ENCODE data around the gene TNFRSF19. TPM values are rescaled to one million over a fixed set of nuclear protein-coding genes. Genes with fewer than 3 reads are reported as not detected.
A peak's percentile ranks its signal among the peaks of the same experiment; 100 is the strongest.

Gene TNFRSF19
- total and polyA plus RNA-seq, 8 donors: 1.2 to 14.0 (median 2.7) TPM; not detected in 1

GRCh38 chr13:23541221-23541824, 28.9 kb upstream of the TNFRSF19 start:
- Histone ChIP-seq H3K4me3 (no peak overlapping the region), H3K27me3 (no peaks in the 10 kb centered on the region), H3K9me3 (peaks cover 0 to 3% (median 0%) of the 10 kb centered on the region in 4 donors), H3K27ac (no peak overlapping the region), H3K36me3 (no peaks in the 10 kb centered on the region), H3K4me1 (no peaks in the 10 kb centered on the region)
- intact Hi-C loops (cut with DNase I; ENCODE audit: low total_unique reads): no loop called here
- DNase-seq: no peak
- 68 to 86% (median 75%) methylated on average over 4 of the region's 4 CpGs for WGBS, 5 donors
- TF ChIP-seq EP300 (IDR thresholded peaks at IDR 0.05): no peak
- TF ChIP-seq POLR2A (IDR thresholded peaks at IDR 0.05): no peak
- TF ChIP-seq CTCF (IDR thresholded peaks at IDR 0.05): no peak
- no peak for TF ChIP-seq POLR2AphosphoS5 (IDR thresholded peaks at IDR 0.05)

GRCh38 chr13:23544668-23545067, 25.5 kb upstream of the TNFRSF19 start:
- intact Hi-C loops (cut with DNase I; ENCODE audit: low total_unique reads): no loop called here
- TF ChIP-seq CTCF (IDR thresholded peaks at IDR 0.05): no peak
- TF ChIP-seq EP300 (IDR thresholded peaks at IDR 0.05): no peak
- no peak for TF ChIP-seq POLR2A (IDR thresholded peaks at IDR 0.05)
- no peak for TF ChIP-seq POLR2AphosphoS5 (IDR thresholded peaks at IDR 0.05)
- H3K36me3 ChIP-seq: no peaks in the 10 kb centered on the region
- no peak overlapping the region for H3K4me3 ChIP-seq
- H3K27me3 ChIP-seq: no peaks in the 10 kb centered on the region
- H3K27ac ChIP-seq: no peak overlapping the region
- peaks cover 0 to 10% (median 2%) of the 10 kb centered on the region in 4 donors for H3K4me1 ChIP-seq
- no peaks in the 10 kb centered on the region for H3K9me3 ChIP-seq
- DNase-seq: no peak
- 78 to 88% (median 84%) methylated on average over 4 of the region's 4 CpGs for WGBS, 5 donors

- Histone ChIP-seq H3K27ac (peak overlapping the region in 4 of 5 donors; percentile 55 to 68 (median 58)), H3K9me3 (no peaks in the 10 kb centered on the region), H3K4me3 (peak overlapping the region; percentile 40 to 48 (median 42)), H3K36me3 (no peaks in the 10 kb centered on the region), H3K4me1 (peaks cover 0 to 10% (median 5%) of the 10 kb centered on the region in 4 donors), H3K27me3 (no peaks in the 10 kb centered on the region)
- 28 to 55% (median 33%) methylated on average over 31 of the region's 31 CpGs for WGBS, 5 donors
- intact Hi-C loops (cut with DNase I; ENCODE audit: low total_unique reads): no loop called here
- TF ChIP-seq POLR2AphosphoS5 (IDR thresholded peaks at IDR 0.05) (no peak), POLR2A (IDR thresholded peaks at IDR 0.05) (no peak)
- peak in 1 of 2 donors; percentile 58 for DNase-seq
These were observed 23.1 kb upstream of the TNFRSF19 start for GRCh38 chr13:23547000-23547590.

- no peaks in the 10 kb centered on the region for H3K36me3 ChIP-seq
- no peak for DNase-seq
- no peaks in the 10 kb centered on the region for H3K9me3 ChIP-seq
- H3K4me1 ChIP-seq: peaks cover 0 to 10% (median 5%) of the 10 kb centered on the region in 4 donors
- TF ChIP-seq CTCF (IDR thresholded peaks at IDR 0.05) (no peak), POLR2AphosphoS5 (IDR thresholded peaks at IDR 0.05) (no peak), EP300 (IDR thresholded peaks at IDR 0.05) (no peak), POLR2A (IDR thresholded peaks at IDR 0.05) (no peak)
- H3K4me3 ChIP-seq: no peak overlapping the region
- H3K27me3 ChIP-seq: no peaks in the 10 kb centered on the region
- H3K27ac ChIP-seq: no peak overlapping the region
- intact Hi-C loops (cut with DNase I; ENCODE audit: low total_unique reads): no loop called here
These were observed 20.5 kb upstream of the TNFRSF19 start for GRCh38 chr13:23549724-23550123.

GRCh38 chr13:23550163-23550562, 20.0 kb upstream of the TNFRSF19 start:
- no peaks in the 10 kb centered on the region for H3K36me3 ChIP-seq
- H3K27me3 ChIP-seq: no peaks in the 10 kb centered on the region
- no peak for TF ChIP-seq POLR2AphosphoS5 (IDR thresholded peaks at IDR 0.05)
- no peak for TF ChIP-seq EP300 (IDR thresholded peaks at IDR 0.05)
- no peak for TF ChIP-seq CTCF (IDR thresholded peaks at IDR 0.05)
- no peak for TF ChIP-seq POLR2A (IDR thresholded peaks at IDR 0.05)
- intact Hi-C loops (cut with DNase I; ENCODE audit: low total_unique reads): no loop called here
- H3K27ac ChIP-seq: no peak overlapping the region
- H3K9me3 ChIP-seq: no peaks in the 10 kb centered on the region
- H3K4me3 ChIP-seq: no peak overlapping the region
- H3K4me1 ChIP-seq: peaks cover 0 to 10% (median 5%) of the 10 kb centered on the region in 4 donors
- DNase-seq: no peak
- WGBS, 5 donors: 32 to 67% (median 50%) methylated on average over 1 of the region's 1 CpG

All from stomach (tissue), 9 donors.